OCI-LY1 (cell line): Measurements from ENCODE around the gene SPECC1L.
A peak's percentile ranks its signal among the peaks of the same experiment; 100 is the strongest.

Experiments used
- H2AFZ ChIP-seq: fragments of 200-600 bp; sonication (generic), shearing (Covaris generic); 2 replicates; pipeline ENCODE4 v1.6.0; 2014; ENCODE audit warnings: antibody characterized with exemption, mild to moderate bottlenecking, low read length
- H3F3A ChIP-seq: fragments of 200-600 bp; sonication (generic), shearing (Covaris generic); 2 replicates; pipeline ENCODE4 v1.6.0; 2014; ENCODE audit warnings: mild to moderate bottlenecking, antibody characterized with exemption, low read length, moderate library complexity; ENCODE audit not compliant: insufficient read depth
- H3K27ac ChIP-seq: fragments of 200-600 bp; sonication (generic); 2 replicates; pipeline ENCODE4 v1.5.1; 2014; ENCODE audit warnings: low read length, mixed run types, mild to moderate bottlenecking, low read depth; ENCODE audit not compliant: poor library complexity, severe bottlenecking
- H3K27me3 ChIP-seq: fragments of 200-600 bp; sonication (generic); 2 replicates; pipeline ENCODE4 v1.6.0; 2014; ENCODE audit warnings: antibody characterized with exemption, mild to moderate bottlenecking, low read length, moderate library complexity; ENCODE audit not compliant: insufficient read depth
- H3K36me3 ChIP-seq: fragments of 200-600 bp; sonication (generic); 2 replicates; pipeline ENCODE4 v1.6.1; 2014; ENCODE audit warnings: mild to moderate bottlenecking, antibody characterized with exemption, low read length, moderate library complexity, mixed read lengths; ENCODE audit not compliant: insufficient read depth
- H3K4me1 ChIP-seq: fragments of 200-600 bp; sonication (generic); 2 replicates; pipeline ENCODE4 v1.5.1; 2014; ENCODE audit warnings: mild to moderate bottlenecking, low read length, moderate library complexity; ENCODE audit not compliant: insufficient read depth, severe bottlenecking
- H3K4me2 ChIP-seq: fragments of 200-600 bp; sonication (generic), shearing (Covaris generic); 2 replicates; pipeline ENCODE4 v1.6.1; 2014; ENCODE audit warnings: low read length
- H3K4me3 ChIP-seq: fragments of 200-600 bp; sonication (generic); 2 replicates; pipeline ENCODE4 v1.5.1; 2014; ENCODE audit warnings: low read length, low read depth, mild to moderate bottlenecking, mixed read lengths; ENCODE audit not compliant: poor library complexity, severe bottlenecking
- H3K79me2 ChIP-seq: fragments of 200-600 bp; shearing (Covaris generic); 2 replicates; pipeline ENCODE4 v1.6.1; 2016; ENCODE audit warnings: mixed run types, low read length, mixed read lengths; ENCODE audit not compliant: insufficient read depth
- H3K9ac ChIP-seq: fragments of 200-600 bp; sonication (generic), shearing (Covaris generic); 2 replicates; pipeline ENCODE4 v1.6.1; 2014; ENCODE audit warnings: mild to moderate bottlenecking, low read length, mixed read lengths
- H3K9me2 ChIP-seq: fragments of 200-600 bp; sonication (generic), shearing (Covaris generic); 2 replicates; pipeline ENCODE4 v1.6.1; 2014; ENCODE audit warnings: low read depth, mild to moderate bottlenecking, low read length, mixed read lengths
- H3K9me3 ChIP-seq: fragments of 200-600 bp; shearing (Covaris generic); 2 replicates; pipeline ENCODE4 v1.6.1; 2014; ENCODE audit warnings: low read length, mixed read lengths
- H4K20me1 ChIP-seq: fragments of 200-600 bp; sonication (generic), shearing (Covaris generic); 2 replicates; pipeline ENCODE4 v1.6.0; 2016; ENCODE audit warnings: mild to moderate bottlenecking, low read length; ENCODE audit not compliant: insufficient read depth
- EZH2 ChIP-seq: fragments of 200-600 bp; sonication (generic), shearing (Covaris generic); IDR thresholded peaks from 2 replicates; pipeline ENCODE4 v1.8.0; 2017; ENCODE audit warnings: borderline replicate concordance, mixed run types, mild to moderate bottlenecking, antibody characterized with exemption, low read length, moderate library complexity, mixed read lengths
- TF ChIP-seq, protein P1 (sequence below): fragments of 200-600 bp; sonication (generic), shearing (Covaris generic); IDR thresholded peaks from 2 replicates; pipeline ENCODE4 v1.5.1; 2017; ENCODE audit warnings: mild to moderate bottlenecking, antibody characterized with exemption, low read length, moderate library complexity, mixed read lengths

The SPECC1L gene

DNA sequence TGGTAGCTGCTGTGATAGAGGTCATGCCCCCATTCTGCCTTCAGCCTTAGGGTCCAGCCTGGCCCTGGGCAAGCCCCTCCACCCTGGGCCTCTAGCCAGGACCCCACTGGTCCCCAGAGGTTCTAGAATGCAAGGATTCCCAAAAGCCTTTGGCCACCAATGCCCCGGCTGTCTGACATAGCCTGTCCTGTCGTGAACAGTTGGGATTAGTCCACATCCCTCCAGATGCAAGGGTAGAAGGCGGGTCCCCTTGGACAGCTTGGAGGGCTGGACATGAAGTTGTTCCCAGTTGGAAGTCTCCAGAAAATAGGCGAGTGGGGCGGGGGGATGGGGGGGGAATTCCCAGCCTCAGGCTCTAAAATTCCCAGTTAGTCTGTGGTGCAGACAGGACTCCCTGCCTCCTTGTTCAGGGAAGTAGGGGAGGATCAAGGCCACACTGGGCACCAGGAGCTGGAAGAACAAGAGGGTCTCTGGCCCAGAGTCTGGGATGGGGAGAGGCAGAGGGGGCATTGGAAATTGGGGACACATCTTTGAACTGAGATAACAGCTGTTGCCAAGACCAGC, 151.6 kb downstream of the SPECC1L start:
- Histone ChIP-seq H3K27ac (no peak overlapping the region), H2AFZ (no peak overlapping the region), H3K36me3 (peaks cover 11% of the 10 kb centered on the region; the same call in 1 of the 2 replicates), H3K4me3 (no peak overlapping the region), H3K4me2 (no peak overlapping the region), H3K27me3 (no peaks in the 10 kb centered on the region), H3K9me2 (no peaks in the 10 kb centered on the region), H3K4me1 (peaks cover 34% of the 10 kb centered on the region), H3K9ac (no peak overlapping the region), H3K79me2 (no peaks in the 10 kb centered on the region), H4K20me1 (no peaks in the 10 kb centered on the region), H3F3A (no peaks in the 10 kb centered on the region), H3K9me3 (no peaks in the 10 kb centered on the region)
- TF ChIP-seq EZH2 = no peak
- TF ChIP-seq, protein P1, sequence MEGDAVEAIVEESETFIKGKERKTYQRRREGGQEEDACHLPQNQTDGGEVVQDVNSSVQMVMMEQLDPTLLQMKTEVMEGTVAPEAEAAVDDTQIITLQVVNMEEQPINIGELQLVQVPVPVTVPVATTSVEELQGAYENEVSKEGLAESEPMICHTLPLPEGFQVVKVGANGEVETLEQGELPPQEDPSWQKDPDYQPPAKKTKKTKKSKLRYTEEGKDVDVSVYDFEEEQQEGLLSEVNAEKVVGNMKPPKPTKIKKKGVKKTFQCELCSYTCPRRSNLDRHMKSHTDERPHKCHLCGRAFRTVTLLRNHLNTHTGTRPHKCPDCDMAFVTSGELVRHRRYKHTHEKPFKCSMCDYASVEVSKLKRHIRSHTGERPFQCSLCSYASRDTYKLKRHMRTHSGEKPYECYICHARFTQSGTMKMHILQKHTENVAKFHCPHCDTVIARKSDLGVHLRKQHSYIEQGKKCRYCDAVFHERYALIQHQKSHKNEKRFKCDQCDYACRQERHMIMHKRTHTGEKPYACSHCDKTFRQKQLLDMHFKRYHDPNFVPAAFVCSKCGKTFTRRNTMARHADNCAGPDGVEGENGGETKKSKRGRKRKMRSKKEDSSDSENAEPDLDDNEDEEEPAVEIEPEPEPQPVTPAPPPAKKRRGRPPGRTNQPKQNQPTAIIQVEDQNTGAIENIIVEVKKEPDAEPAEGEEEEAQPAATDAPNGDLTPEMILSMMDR = no peak

DNA sequence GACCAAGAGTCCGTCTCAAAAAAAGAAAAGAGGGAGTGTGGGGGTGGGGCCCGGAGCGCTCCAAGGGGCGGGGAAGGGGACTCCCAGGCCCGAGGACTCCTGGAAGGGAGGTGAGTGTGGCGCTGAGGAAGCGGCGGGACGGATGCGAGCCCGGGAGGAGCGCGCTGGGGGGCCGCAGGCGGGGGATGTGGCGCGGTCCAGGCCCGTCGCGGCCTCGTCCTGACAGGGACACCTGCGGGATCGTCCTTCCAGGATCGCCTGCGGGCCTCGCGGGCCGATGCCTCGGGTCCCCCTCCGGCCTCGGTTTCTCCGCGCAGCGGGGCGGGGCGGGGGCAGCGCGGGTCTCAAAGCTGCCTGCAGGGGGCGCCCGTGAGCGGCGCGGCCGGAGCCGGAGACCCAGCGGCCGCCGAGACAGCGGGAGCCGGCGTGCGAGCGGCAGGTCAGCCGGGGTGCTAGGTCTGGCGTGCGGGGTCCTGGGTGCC, 152.9 kb downstream of the SPECC1L start:
- no peaks in the 10 kb centered on the region for H3F3A ChIP-seq
- peak overlapping the region; percentile 68 for H3K9ac ChIP-seq
- H3K27ac ChIP-seq = no peak overlapping the region
- no peaks in the 10 kb centered on the region for H4K20me1 ChIP-seq
- H3K27me3 ChIP-seq = no peaks in the 10 kb centered on the region
- no peaks in the 10 kb centered on the region for H3K79me2 ChIP-seq
- no peaks in the 10 kb centered on the region for H3K9me2 ChIP-seq
- no peaks in the 10 kb centered on the region for H3K9me3 ChIP-seq
- no peak for TF ChIP-seq EZH2
- TF ChIP-seq, protein P1 = peak; percentile 73
- peaks cover 48% of the 10 kb centered on the region for H3K4me1 ChIP-seq
- H3K36me3 ChIP-seq = no peaks in the 10 kb centered on the region
- H3K4me3 ChIP-seq = peak overlapping the region; percentile 69
- no peak overlapping the region for H2AFZ ChIP-seq
- H3K4me2 ChIP-seq = peak overlapping the region; percentile 70

DNA sequence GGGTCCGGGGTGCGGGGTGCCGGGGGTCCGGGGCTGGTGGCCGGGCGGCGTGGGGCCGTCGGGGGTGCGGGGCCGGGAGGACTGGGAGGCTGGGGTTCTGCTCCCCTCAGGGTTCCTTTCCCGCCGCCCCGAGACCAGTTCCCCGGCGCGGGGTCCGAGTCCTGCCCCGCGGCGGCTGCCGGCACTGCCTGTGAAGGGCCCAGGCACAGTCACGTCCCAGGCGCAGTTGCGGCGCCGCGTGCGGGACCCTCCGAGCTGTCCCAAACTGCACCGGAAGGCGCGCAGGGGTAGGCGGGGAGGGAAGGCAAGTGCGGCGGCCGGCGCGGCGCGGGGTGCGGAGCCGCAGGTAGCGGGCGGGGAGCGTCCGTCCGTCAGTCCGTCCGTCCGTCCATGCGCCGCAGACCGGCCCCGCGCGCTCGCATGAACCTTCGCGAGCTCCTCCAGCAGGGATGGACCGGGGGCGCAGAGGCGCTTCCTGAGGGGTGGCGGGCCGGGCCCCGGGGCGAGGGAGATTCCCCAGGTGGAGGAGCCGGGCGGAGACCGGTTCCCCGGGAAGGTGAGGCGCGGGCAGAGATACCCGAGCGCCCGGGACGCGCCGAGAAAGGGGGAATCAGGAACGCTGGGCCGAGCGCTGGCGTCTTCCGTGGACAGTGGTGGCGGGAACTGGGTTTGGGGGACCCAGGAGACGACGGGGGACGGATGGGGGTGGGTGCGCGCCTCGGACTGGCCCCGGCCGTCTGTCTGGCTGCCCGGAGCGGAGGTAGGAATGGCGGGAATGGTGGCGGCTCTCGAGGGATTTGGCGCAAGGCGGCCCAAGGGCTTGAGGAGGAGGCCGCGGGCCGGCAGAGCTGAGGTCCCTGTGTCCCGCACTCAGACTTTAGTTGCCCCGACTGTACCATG, 153.6 kb downstream of the SPECC1L start:
- TF ChIP-seq EZH2 = no peak
- TF ChIP-seq, protein P1 = no peak
- H3F3A ChIP-seq = no peaks in the 10 kb centered on the region
- no peaks in the 10 kb centered on the region for H3K27me3 ChIP-seq
- H3K9ac ChIP-seq = peak overlapping the region; percentile 68
- H2AFZ ChIP-seq = no peak overlapping the region
- H4K20me1 ChIP-seq = no peaks in the 10 kb centered on the region
- H3K79me2 ChIP-seq = no peaks in the 10 kb centered on the region
- peak overlapping the region; percentile 99 for H3K27ac ChIP-seq
- H3K36me3 ChIP-seq = no peaks in the 10 kb centered on the region
- H3K9me3 ChIP-seq = no peaks in the 10 kb centered on the region
- peaks cover 55% of the 10 kb centered on the region for H3K4me1 ChIP-seq
- H3K9me2 ChIP-seq = no peaks in the 10 kb centered on the region
- H3K4me3 ChIP-seq = peak overlapping the region; percentile 69
- H3K4me2 ChIP-seq = peak overlapping the region; percentile 70
